BE2C (cell line): ENCODE results near the gene ARHGAP8.
"Not testable (repeated sequence)": the region's sequence is repeated elsewhere in the genome, so short reads cannot be mapped to it uniquely, and the experiment has no call there.

Source experiments
- DNase-seq: peaks from one replicate; pipeline ENCODE4 v3.0.0-alpha.2; 2020
- H3K27me3 ChIP-seq: fragments of 250-450 bp; sonication (Bioruptor Pico); 2 replicates; pipeline ENCODE4 v1.5.1; 2020; ENCODE audit warnings: mild to moderate bottlenecking
- H3K36me3 ChIP-seq: fragments of 250-450 bp; sonication (Bioruptor Pico); 2 replicates; pipeline ENCODE4 v1.5.1; 2020; ENCODE audit warnings: mild to moderate bottlenecking
- H3K4me1 ChIP-seq: fragments of 250-450 bp; sonication (Bioruptor Pico); 2 replicates; pipeline ENCODE4 v1.5.1; 2020
- H3K4me3 ChIP-seq: 2 replicates; pipeline ENCODE4 v1.5.1; 2011; ENCODE audit warnings: low read depth, low read length
- H3K9me3 ChIP-seq: fragments of 250-450 bp; sonication (Bioruptor Pico); 2 replicates; pipeline ENCODE4 v1.5.1; 2020
- CTCF ChIP-seq: IDR thresholded peaks from 2 replicates; pipeline ENCODE4 v1.5.1; 2012; ENCODE audit warnings: mild to moderate bottlenecking, low read depth, low read length

Gene ARHGAP8

GRCh38 chr22:44893731-44894080 is 141.3 kb downstream of the ARHGAP8 start:
- H3K9me3 ChIP-seq = no peaks in the 10 kb centered on the region
- no peaks in the 10 kb centered on the region for H3K4me1 ChIP-seq
- no peak for TF ChIP-seq CTCF
- H3K4me3 ChIP-seq = no peak overlapping the region
- H3K36me3 ChIP-seq = peaks cover 22% of the 10 kb centered on the region
- DNase-seq = no peak
- H3K27me3 ChIP-seq = no peaks in the 10 kb centered on the region

GRCh38 chr22:44894321-44894720 is 141.9 kb downstream of the ARHGAP8 start:
- Histone ChIP-seq H3K4me3 (no peak overlapping the region), H3K27me3 (no peaks in the 10 kb centered on the region), H3K4me1 (no peaks in the 10 kb centered on the region), H3K36me3 (peaks cover 22% of the 10 kb centered on the region), H3K9me3 (no peaks in the 10 kb centered on the region)
- no peak for DNase-seq
- TF ChIP-seq CTCF = no peak

GRCh38 chr22:44894782-44895181 is 142.4 kb downstream of the ARHGAP8 start:
- no peak overlapping the region for H3K4me3 ChIP-seq

GRCh38 chr22:44895296-44896055 is 143.1 kb downstream of the ARHGAP8 start:
- Histone ChIP-seq H3K4me1 (no peaks in the 10 kb centered on the region), H3K9me3 (no peaks in the 10 kb centered on the region), H3K36me3 (peaks cover 22% of the 10 kb centered on the region), H3K4me3 (no peak overlapping the region), H3K27me3 (no peaks in the 10 kb centered on the region)
- TF ChIP-seq CTCF = no peak
- DNase-seq = no peak

More at GRCh38 chr22:44894782-44895181, 142.4 kb downstream of the ARHGAP8 start:
- Histone ChIP-seq H3K4me1 (no peaks in the 10 kb centered on the region), H3K9me3 (no peaks in the 10 kb centered on the region), H3K27me3 (no peaks in the 10 kb centered on the region), H3K36me3 (peaks cover 22% of the 10 kb centered on the region)
- TF ChIP-seq CTCF = no peak
- DNase-seq = no peak

GRCh38 chr22:44898236-44898635 is 145.9 kb downstream of the ARHGAP8 start:
- Histone ChIP-seq H3K4me1 (no peaks in the 10 kb centered on the region), H3K9me3 (peaks cover 2% of the 10 kb centered on the region), H3K27me3 (no peaks in the 10 kb centered on the region), H3K36me3 (peaks cover 26% of the 10 kb centered on the region), H3K4me3 (no peak overlapping the region)
- DNase-seq = no peak
- TF ChIP-seq CTCF = no peak

- no peak for TF ChIP-seq CTCF
- H3K4me1 ChIP-seq = no peaks in the 10 kb centered on the region
- peaks cover 18% of the 10 kb centered on the region for H3K36me3 ChIP-seq
- DNase-seq = no peak
- no peak overlapping the region for H3K4me3 ChIP-seq
- H3K9me3 ChIP-seq = peaks cover 2% of the 10 kb centered on the region
- H3K27me3 ChIP-seq = no peaks in the 10 kb centered on the region
These were observed 148.9 kb downstream of the ARHGAP8 start for GRCh38 chr22:44901301-44901700.

GRCh38 chr22:44903164-44903563 is 150.8 kb downstream of the ARHGAP8 start:
- not testable (repeated sequence) for H3K4me1 ChIP-seq, H3K9me3 ChIP-seq, H3K27me3 ChIP-seq, DNase-seq, H3K4me3 ChIP-seq
- H3K36me3 ChIP-seq = peaks cover 24% of the 10 kb centered on the region

GRCh38 chr22:44904492-44905152 is 152.2 kb downstream of the ARHGAP8 start:
- H3K4me3 ChIP-seq, H3K9me3 ChIP-seq, H3K4me1 ChIP-seq, DNase-seq, H3K27me3 ChIP-seq: not testable (repeated sequence)
- H3K36me3 ChIP-seq = peaks cover 23% of the 10 kb centered on the region
